Measurements from ENCODE around the gene GATA1. TPM values are rescaled to one million over a fixed set of nuclear protein-coding genes. Genes with fewer than 3 reads are reported as not detected.
A peak's percentile ranks its signal among the peaks of the same experiment; 100 is the strongest.

Gene GATA1
- polyA plus RNA-seq (2012; ENCODE audit: low read depth, missing spikeins): not detected

GRCh38 chrX:48786341-48786800, at the start of gene GATA1:
Gene GATA1 (plus strand): TSS chrX:48786590. CDS start chrX:48791110, 4,520 bp downstream.
- TF ChIP-seq POLR2AphosphoS5 (IDR thresholded peaks at IDR 0.05; ENCODE audit: low read depth, low read length) (no peak), SPI1 (IDR thresholded peaks at IDR 0.05; ENCODE audit: low read depth, low read length) (no peak), POU2F2 (IDR thresholded peaks at IDR 0.05; ENCODE audit: low read depth, low read length) (no peak), PAX5 (IDR thresholded peaks at IDR 0.05; ENCODE audit: insufficient read depth, low read length, severe bottlenecking) (no peak), TAF1 (IDR thresholded peaks at IDR 0.05; ENCODE audit: low read depth, low read length) (no peak), POLR2A (IDR thresholded peaks at IDR 0.05; ENCODE audit: low read depth, low read length) (no peak)
- no peak for DNase-seq (ENCODE audit: insufficient read length, low spot score)
- FAIRE-seq: no peak

- DNase-seq (ENCODE audit: insufficient read length, low spot score): no peak
- FAIRE-seq: no peak
- TF ChIP-seq POLR2A (IDR thresholded peaks at IDR 0.05; ENCODE audit: low read depth, low read length) (no peak), PAX5 (IDR thresholded peaks at IDR 0.05; ENCODE audit: insufficient read depth, low read length, severe bottlenecking) (no peak), TAF1 (IDR thresholded peaks at IDR 0.05; ENCODE audit: low read depth, low read length) (no peak), POU2F2 (IDR thresholded peaks at IDR 0.05; ENCODE audit: low read depth, low read length) (no peak), POLR2AphosphoS5 (IDR thresholded peaks at IDR 0.05; ENCODE audit: low read depth, low read length) (no peak), SPI1 (IDR thresholded peaks at IDR 0.05; ENCODE audit: low read depth, low read length) (no peak)
These were observed 49.5 kb upstream of the GATA1 start for GRCh38 chrX:48736878-48737212.

- peak; percentile 86 for TF ChIP-seq POLR2AphosphoS5 (IDR thresholded peaks at IDR 0.05; ENCODE audit: low read depth, low read length)
- TF ChIP-seq SPI1 (IDR thresholded peaks at IDR 0.05; ENCODE audit: low read depth, low read length): no peak
- 0 out of 2 replicates have a peak, but pooled peaks have one; percentile 8 for TF ChIP-seq TAF1 (IDR thresholded peaks at IDR 0.05; ENCODE audit: low read depth, low read length)
- TF ChIP-seq POLR2A (IDR thresholded peaks at IDR 0.05; ENCODE audit: low read depth, low read length): peak; percentile 82
- no peak for TF ChIP-seq PAX5 (IDR thresholded peaks at IDR 0.05; ENCODE audit: insufficient read depth, low read length, severe bottlenecking)
- DNase-seq (ENCODE audit: insufficient read length, low spot score) (peak; percentile 64), FAIRE-seq (peak; percentile 97)
These were observed 49.0 kb upstream of the GATA1 start for GRCh38 chrX:48737213-48737938.

- FAIRE-seq (no peak), DNase-seq (ENCODE audit: insufficient read length, low spot score) (no peak)
- TF ChIP-seq POLR2A (IDR thresholded peaks at IDR 0.05; ENCODE audit: low read depth, low read length) (no peak), POLR2AphosphoS5 (IDR thresholded peaks at IDR 0.05; ENCODE audit: low read depth, low read length) (no peak)
These were observed 48.5 kb upstream of the GATA1 start for GRCh38 chrX:48737940-48738339.

GRCh38 chrX:48741834-48742233, 44.6 kb upstream of the GATA1 start:
- FAIRE-seq (no peak), DNase-seq (ENCODE audit: insufficient read length, low spot score) (no peak)
- TF ChIP-seq SPI1 (IDR thresholded peaks at IDR 0.05; ENCODE audit: low read depth, low read length): no peak
- no peak for TF ChIP-seq TAF1 (IDR thresholded peaks at IDR 0.05; ENCODE audit: low read depth, low read length)
- no peak for TF ChIP-seq POU2F2 (IDR thresholded peaks at IDR 0.05; ENCODE audit: low read depth, low read length)
- TF ChIP-seq POLR2AphosphoS5 (IDR thresholded peaks at IDR 0.05; ENCODE audit: low read depth, low read length): no peak

GRCh38 chrX:48745222-48745621, 41.2 kb upstream of the GATA1 start:
- peak; percentile 35 for FAIRE-seq
- DNase-seq (ENCODE audit: insufficient read length, low spot score): no peak
- TF ChIP-seq POLR2A (IDR thresholded peaks at IDR 0.05; ENCODE audit: low read depth, low read length) (no peak), PAX5 (IDR thresholded peaks at IDR 0.05; ENCODE audit: insufficient read depth, low read length, severe bottlenecking) (no peak), POU2F2 (IDR thresholded peaks at IDR 0.05; ENCODE audit: low read depth, low read length) (no peak), POLR2AphosphoS5 (IDR thresholded peaks at IDR 0.05; ENCODE audit: low read depth, low read length) (no peak), SPI1 (IDR thresholded peaks at IDR 0.05; ENCODE audit: low read depth, low read length) (no peak), TAF1 (IDR thresholded peaks at IDR 0.05; ENCODE audit: low read depth, low read length) (no peak)

GRCh38 chrX:48747415-48748016, 38.9 kb upstream of the GATA1 start:
- TF ChIP-seq POLR2A (IDR thresholded peaks at IDR 0.05; ENCODE audit: low read depth, low read length) (no peak), SPI1 (IDR thresholded peaks at IDR 0.05; ENCODE audit: low read depth, low read length) (no peak), POLR2AphosphoS5 (IDR thresholded peaks at IDR 0.05; ENCODE audit: low read depth, low read length) (no peak), TAF1 (IDR thresholded peaks at IDR 0.05; ENCODE audit: low read depth, low read length) (no peak), PAX5 (IDR thresholded peaks at IDR 0.05; ENCODE audit: insufficient read depth, low read length, severe bottlenecking) (no peak), POU2F2 (IDR thresholded peaks at IDR 0.05; ENCODE audit: low read depth, low read length) (no peak)
- FAIRE-seq (no peak), DNase-seq (ENCODE audit: insufficient read length, low spot score) (no peak)

GRCh38 chrX:48749182-48749581, 37.2 kb upstream of the GATA1 start:
- DNase-seq (ENCODE audit: insufficient read length, low spot score) (no peak), FAIRE-seq (no peak)
- TF ChIP-seq POLR2AphosphoS5 (IDR thresholded peaks at IDR 0.05; ENCODE audit: low read depth, low read length): no peak

GRCh38 chrX:48751343-48751742, 35.0 kb upstream of the GATA1 start:
- FAIRE-seq: no peak
- no peak for DNase-seq (ENCODE audit: insufficient read length, low spot score)
- no peak for TF ChIP-seq POLR2AphosphoS5 (IDR thresholded peaks at IDR 0.05; ENCODE audit: low read depth, low read length)
- no peak for TF ChIP-seq TAF1 (IDR thresholded peaks at IDR 0.05; ENCODE audit: low read depth, low read length)
- TF ChIP-seq POU2F2 (IDR thresholded peaks at IDR 0.05; ENCODE audit: low read depth, low read length): no peak
- no peak for TF ChIP-seq POLR2A (IDR thresholded peaks at IDR 0.05; ENCODE audit: low read depth, low read length)
- no peak for TF ChIP-seq SPI1 (IDR thresholded peaks at IDR 0.05; ENCODE audit: low read depth, low read length)
- no peak for TF ChIP-seq PAX5 (IDR thresholded peaks at IDR 0.05; ENCODE audit: insufficient read depth, low read length, severe bottlenecking)

- DNase-seq (ENCODE audit: insufficient read length, low spot score) (no peak), FAIRE-seq (no peak)
- TF ChIP-seq POU2F2 (IDR thresholded peaks at IDR 0.05; ENCODE audit: low read depth, low read length) (no peak), POLR2AphosphoS5 (IDR thresholded peaks at IDR 0.05; ENCODE audit: low read depth, low read length) (no peak), POLR2A (IDR thresholded peaks at IDR 0.05; ENCODE audit: low read depth, low read length) (no peak), PAX5 (IDR thresholded peaks at IDR 0.05; ENCODE audit: insufficient read depth, low read length, severe bottlenecking) (no peak), TAF1 (IDR thresholded peaks at IDR 0.05; ENCODE audit: low read depth, low read length) (no peak)
These were observed 33.9 kb upstream of the GATA1 start for GRCh38 chrX:48752498-48752897.

Measured in GM12891 (cell line).